Measurements from ENCODE around the gene PLEKHF1.

Gene PLEKHF1

DNA sequence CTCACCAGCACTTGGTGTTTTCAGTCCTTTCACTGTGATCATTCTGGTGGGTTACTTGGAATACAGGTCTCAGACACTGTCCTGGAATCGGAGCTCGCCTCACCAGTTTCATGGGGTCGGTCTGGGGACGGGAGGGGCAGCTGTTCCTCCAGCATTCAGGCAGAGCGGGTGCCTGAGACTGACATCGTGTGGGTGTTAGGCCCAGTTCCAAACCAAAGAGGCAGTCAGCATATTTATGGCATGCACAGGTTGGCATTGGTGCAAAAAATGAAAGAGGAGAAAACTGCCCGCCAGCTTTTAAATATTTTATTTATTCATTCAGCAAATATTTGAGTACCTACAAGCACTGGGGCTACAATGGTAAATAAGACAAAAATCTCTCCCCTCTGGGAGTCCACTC, 20.1 kb downstream of the PLEKHF1 start:
- no peak for DNase-seq (ENCODE audit: low read depth)
- no peak overlapping the region for H3K4me3 ChIP-seq (ENCODE audit: low read length)
- TF ChIP-seq, protein P1, sequence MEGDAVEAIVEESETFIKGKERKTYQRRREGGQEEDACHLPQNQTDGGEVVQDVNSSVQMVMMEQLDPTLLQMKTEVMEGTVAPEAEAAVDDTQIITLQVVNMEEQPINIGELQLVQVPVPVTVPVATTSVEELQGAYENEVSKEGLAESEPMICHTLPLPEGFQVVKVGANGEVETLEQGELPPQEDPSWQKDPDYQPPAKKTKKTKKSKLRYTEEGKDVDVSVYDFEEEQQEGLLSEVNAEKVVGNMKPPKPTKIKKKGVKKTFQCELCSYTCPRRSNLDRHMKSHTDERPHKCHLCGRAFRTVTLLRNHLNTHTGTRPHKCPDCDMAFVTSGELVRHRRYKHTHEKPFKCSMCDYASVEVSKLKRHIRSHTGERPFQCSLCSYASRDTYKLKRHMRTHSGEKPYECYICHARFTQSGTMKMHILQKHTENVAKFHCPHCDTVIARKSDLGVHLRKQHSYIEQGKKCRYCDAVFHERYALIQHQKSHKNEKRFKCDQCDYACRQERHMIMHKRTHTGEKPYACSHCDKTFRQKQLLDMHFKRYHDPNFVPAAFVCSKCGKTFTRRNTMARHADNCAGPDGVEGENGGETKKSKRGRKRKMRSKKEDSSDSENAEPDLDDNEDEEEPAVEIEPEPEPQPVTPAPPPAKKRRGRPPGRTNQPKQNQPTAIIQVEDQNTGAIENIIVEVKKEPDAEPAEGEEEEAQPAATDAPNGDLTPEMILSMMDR (IDR thresholded peaks at IDR 0.05; ENCODE audit: insufficient read depth, low read depth, low read length, missing control alignments), result no peak

DNA sequence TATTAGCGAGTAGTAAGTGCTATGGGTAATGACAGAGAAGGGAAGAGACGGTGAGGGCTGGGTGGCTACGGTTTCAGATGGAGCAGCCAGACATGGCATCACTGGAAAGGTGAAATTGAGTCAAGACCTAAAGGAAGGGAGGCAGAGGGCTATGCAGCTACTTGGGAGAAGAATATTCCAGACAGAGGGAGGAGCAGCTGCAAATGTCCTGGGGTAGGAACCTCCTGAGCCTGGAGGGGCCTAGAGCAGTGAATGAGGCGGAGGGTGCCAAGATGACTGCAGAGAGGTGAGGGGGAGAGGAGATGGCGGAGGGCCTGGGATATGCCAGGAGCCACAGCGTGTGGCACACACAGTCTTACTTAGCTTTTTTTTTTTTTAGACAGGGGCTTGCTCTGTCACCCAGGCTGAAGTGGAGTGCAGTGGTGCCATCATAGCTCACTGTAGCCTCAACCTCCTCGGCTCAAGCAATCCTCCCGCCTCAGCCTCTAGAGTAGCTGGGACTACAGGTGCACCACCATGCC, 21.1 kb downstream of the PLEKHF1 start:
- no peak for DNase-seq (ENCODE audit: low read depth)
- no peak overlapping the region for H3K4me3 ChIP-seq (ENCODE audit: low read length)
- TF ChIP-seq, protein P1 (IDR thresholded peaks at IDR 0.05; ENCODE audit: insufficient read depth, low read depth, low read length, missing control alignments), result no peak

DNA sequence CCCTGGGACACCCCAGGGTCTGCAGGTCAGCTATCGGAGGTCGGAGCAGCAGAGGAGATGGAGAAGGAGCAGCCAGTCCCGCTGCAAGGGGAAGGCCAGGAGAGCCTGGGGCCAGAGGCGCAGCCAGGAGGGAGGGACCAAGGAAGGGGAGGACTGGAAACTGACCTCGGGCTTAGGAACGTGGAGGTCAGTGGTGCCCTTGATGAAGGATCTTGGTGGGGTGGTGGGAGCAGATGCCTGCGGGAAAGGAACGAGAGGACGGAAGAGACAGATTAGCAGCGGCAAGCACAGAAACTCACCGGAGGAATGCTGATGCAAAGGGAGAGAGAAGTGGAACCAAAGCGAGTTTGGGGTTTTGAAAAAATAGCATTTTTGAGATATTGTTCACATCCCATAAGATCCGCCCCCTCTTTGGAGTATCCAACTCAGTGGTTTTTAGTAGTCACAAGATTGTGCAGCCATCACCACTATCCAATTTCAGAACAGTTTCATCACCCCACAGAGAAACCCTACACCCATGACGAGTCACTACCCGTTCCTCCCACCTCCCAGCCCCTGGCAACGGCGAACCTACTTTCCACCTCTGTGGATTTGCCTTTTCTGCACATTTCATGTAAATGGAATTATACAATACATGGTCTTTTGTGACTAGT, 22.1 kb downstream of the PLEKHF1 start:
- H3K4me3 ChIP-seq (ENCODE audit: low read length), result no peak overlapping the region
- DNase-seq (ENCODE audit: low read depth), result peak; percentile 73
- TF ChIP-seq, protein P1 (IDR thresholded peaks at IDR 0.05; ENCODE audit: insufficient read depth, low read depth, low read length, missing control alignments), result no peak

DNA sequence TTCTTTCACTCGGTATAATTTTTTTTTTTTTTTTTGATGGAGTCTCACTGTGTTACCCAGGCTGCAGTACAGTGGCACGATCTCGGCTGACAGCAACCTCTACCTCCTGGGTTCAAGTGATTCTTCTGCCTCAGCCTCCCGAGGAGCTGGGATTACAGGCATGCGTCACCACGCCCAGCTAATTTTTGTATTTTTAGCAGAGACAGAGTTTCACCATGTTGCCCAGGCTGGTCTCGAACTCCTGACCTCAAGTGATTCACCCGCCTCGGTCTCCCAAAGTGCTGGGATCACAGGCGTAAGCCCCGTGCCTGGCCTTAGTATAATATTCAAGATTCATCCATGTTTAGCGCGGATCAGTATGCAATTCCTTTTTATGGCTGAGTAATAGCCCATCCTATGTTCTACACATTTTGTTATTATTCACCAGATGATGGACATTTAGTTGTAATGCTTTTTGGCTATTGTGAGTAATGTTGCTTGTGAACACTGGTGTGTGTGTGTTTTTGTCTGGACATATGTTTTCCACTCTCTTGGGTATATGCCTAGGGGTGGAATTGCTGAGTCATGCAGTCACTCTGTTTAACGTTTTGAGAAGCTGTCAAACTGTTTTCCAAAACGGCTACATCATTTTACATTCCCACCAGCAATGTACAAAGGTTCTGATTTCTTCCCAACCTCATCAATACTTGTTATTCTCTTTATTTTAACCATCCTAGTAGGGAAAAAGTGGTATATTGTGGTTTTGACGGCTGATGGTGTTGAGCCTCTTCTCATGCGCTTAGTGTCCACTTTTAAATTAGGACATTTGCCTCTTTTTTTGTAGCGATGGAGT, 22.9 kb downstream of the PLEKHF1 start:
- H3K4me3 ChIP-seq (ENCODE audit: low read length), result no peak overlapping the region
- TF ChIP-seq, protein P1 (IDR thresholded peaks at IDR 0.05; ENCODE audit: insufficient read depth, low read depth, low read length, missing control alignments), result no peak
- peak; percentile 74 for DNase-seq (ENCODE audit: low read depth)

DNA sequence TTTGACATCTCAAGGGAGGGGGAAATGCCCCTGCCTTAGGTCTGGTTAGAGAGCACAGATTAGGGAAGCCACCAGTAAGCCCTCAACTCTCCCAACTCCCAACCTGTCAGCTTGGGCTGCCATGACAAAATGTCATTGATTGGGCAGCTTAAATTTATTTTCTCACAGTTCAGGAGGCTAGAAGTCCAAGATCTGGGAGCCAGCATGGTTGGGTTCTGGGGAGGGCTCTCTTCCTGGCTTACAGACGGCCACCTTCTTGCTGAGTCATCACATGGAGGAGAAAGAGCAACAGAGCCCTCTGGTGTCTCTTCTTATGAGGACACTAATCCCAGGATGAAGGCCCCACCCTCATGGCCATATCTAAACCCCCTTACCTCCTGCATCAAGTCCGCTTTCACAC, 25.6 kb downstream of the PLEKHF1 start:
- TF ChIP-seq, protein P1 (IDR thresholded peaks at IDR 0.05; ENCODE audit: insufficient read depth, low read depth, low read length, missing control alignments), result peak; percentile 35
- no peak overlapping the region for H3K4me3 ChIP-seq (ENCODE audit: low read length)
- peak; percentile 64 for DNase-seq (ENCODE audit: low read depth)

DNA sequence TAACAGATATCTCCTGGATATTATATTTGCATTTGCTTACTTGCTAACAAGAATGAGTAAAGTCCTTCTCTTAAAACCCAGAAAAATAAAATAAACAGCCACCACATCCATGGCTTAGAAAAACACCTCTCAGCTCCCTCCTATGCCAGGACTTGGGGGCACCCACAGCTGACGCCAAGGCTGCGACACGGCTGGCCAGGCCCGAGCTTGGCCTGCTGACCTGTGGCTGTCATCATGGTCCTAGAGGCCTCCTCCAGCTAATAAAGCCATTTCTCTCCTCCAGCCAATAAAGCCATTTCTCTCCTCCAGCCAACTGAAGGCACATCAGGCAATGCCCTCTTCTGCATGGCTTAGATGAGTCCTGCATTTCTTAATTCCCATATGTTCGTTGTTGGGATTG, 28.9 kb downstream of the PLEKHF1 start:
- TF ChIP-seq, protein P1 (IDR thresholded peaks at IDR 0.05; ENCODE audit: insufficient read depth, low read depth, low read length, missing control alignments), result no peak
- DNase-seq (ENCODE audit: low read depth), result no peak
- no peak overlapping the region for H3K4me3 ChIP-seq (ENCODE audit: low read length)

Data from epithelial cell of esophagus (primary cell).